Activated naive CD4-positive, alpha-beta T cell treated with anti-CD3 and anti-CD28 coated beads, Interleukin-2, amount 50 U/mL, for 72 hours (primary cell): ENCODE data around the gene CEP152. TPM values are rescaled to one million over a fixed set of nuclear protein-coding genes. Genes with fewer than 3 reads are reported as not detected.
"Not testable (repeated sequence)": the region's sequence is repeated elsewhere in the genome, so short reads cannot be mapped to it uniquely, and the experiment has no call there.

Experiments used
- ATAC-seq, 2 donors: fragments of 150-1000 bp; cut with Tn5 transposase; 2 replicates each; pipeline ENCODE4 v1.10.0; 2021; ENCODE audit warnings: mild to moderate bottlenecking in 2 of 2, moderate library complexity in 2 of 2
- DNase-seq, 2 donors: peaks; one replicate each; pipeline ENCODE4 v3.0.0; 2021 to 2022; ENCODE audit warnings: low spot score in 2 of 2
- H3K27ac Mint-ChIP-seq, 2 donors: one replicate each; pipeline ENCODE4 v1.8.0; 2022; ENCODE audit warnings: mild to moderate bottlenecking in 2 of 2, mixed read lengths in 2 of 2
- H3K36me3 Mint-ChIP-seq, 2 donors: one replicate each; pipeline ENCODE4 v1.8.0; 2022; ENCODE audit warnings: mixed read lengths in 2 of 2
- H3K9me3 Mint-ChIP-seq, 2 donors: one replicate each; pipeline ENCODE4 v1.8.0; 2022; ENCODE audit warnings: mixed read lengths in 2 of 2
- total RNA-seq, 2 donors: library from RNA; stranded (reverse); gene quantifications; one replicate each; pipeline ENCODE4 v1.2.3, GENCODE V29; 2022

CEP152 gene
- total RNA-seq, 2 donors from 2014 or later: 41.0 to 57.7 TPM

GRCh38 chr15:48792408-48792807 lies 18.5 kb downstream of the CEP152 start:
- Mint-ChIP-seq H3K36me3 (peaks cover 18 to 44% of the 10 kb centered on the region in 2 donors), H3K9me3 (no peaks in the 10 kb centered on the region), H3K27ac (no peak overlapping the region)
- no peak for ATAC-seq
- DNase-seq: no peak

- not testable (repeated sequence) for H3K9me3 Mint-ChIP-seq, DNase-seq, ATAC-seq, H3K27ac Mint-ChIP-seq
- peaks cover 13 to 40% of the 10 kb centered on the region in 2 donors for H3K36me3 Mint-ChIP-seq
These were observed 20.3 kb downstream of the CEP152 start for GRCh38 chr15:48790466-48791115.

DNA sequence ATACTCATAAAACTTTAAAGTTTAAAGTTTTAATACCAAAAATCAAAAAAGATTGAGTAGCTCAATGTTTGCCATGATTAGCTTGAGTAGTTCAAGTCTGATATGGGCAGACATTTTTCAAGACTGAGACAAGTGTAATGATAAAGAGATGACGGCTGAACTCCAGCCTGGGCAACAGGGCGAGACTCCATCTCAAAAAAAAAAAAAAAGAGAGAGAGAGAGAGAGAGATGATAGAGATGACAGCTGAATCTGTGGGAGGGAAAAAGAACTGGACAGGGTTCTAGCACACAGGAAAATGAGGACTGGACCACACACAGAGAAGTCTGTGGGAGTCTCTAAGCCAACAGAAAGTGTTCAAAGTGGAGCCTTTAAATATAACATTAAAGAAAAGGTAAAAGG lies 25.2 kb downstream of the CEP152 start:
- Mint-ChIP-seq H3K36me3 (peaks cover 20 to 47% of the 10 kb centered on the region in 2 donors), H3K27ac (no peak overlapping the region), H3K9me3 (no peaks in the 10 kb centered on the region)

DNA sequence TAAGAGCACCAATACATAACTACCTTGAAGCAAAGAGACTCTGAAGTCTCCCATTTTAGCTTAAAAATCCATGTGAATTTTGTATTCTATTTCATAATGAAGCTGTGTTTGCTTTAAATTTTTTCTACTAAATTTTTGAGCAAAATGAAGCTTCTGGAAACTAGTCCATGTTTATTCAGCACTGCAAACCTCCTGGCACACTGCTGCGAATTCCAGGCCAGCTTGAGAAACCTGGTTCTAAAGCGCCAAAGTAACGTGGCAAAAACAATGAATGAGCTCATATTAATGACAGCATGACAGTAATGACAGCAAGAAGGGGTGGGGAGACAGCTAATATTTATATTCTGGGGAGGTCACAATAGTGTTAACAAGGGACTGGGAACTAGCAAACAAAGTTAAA lies 25.7 kb downstream of the CEP152 start:
- ATAC-seq: no peak
- peaks cover 20 to 44% of the 10 kb centered on the region in 2 donors for H3K36me3 Mint-ChIP-seq

More for the DNA sequence above, 25.2 kb downstream of the CEP152 start:
- ATAC-seq (no peak), DNase-seq (no peak)

DNA sequence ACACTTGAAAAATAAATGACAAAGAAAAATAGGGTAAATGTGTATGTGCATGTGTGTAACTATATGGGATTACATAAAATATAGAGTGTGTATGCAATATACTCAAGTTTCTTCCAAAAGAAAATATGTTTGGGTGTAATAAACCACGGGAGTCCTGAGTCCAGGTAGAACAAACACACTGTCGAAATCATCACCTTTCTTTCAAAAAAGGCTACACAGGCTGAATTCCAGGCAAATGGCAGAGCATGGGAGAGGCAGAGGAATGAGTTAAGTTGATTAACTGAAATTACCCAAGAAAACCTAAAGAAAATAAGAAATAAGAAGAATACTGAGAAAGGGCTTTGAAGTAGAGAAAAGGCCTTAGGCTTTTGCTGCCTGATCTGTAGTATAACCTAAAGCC lies 26.1 kb downstream of the CEP152 start:
- Mint-ChIP-seq H3K9me3 (no peaks in the 10 kb centered on the region), H3K27ac (no peak overlapping the region), H3K36me3 (peaks cover 20 to 46% of the 10 kb centered on the region in 2 donors)
- no peak for DNase-seq
- no peak for ATAC-seq

More for the DNA sequence above, 25.7 kb downstream of the CEP152 start:
- no peak for DNase-seq
- Mint-ChIP-seq H3K9me3 (no peaks in the 10 kb centered on the region), H3K27ac (no peak overlapping the region)

DNA sequence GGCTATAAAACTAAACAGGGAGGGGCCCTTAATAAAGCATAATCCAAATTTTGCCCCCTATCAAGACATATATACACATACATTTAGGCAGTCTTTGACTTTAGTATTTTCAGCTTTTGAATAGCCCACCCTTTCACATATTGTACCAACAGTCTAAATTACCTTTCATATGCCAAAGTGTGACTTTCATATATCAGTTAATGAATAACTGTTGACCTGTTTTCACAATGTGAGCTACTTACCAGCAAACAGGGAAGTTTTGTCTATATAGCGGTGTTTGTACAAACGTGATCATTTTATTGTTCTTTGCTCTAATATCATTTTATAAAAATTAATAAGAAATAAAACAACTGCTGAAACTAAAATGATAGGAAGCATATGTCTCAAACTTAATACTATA lies 28.0 kb downstream of the CEP152 start:
- ATAC-seq: no peak
- no peaks in the 10 kb centered on the region for H3K9me3 Mint-ChIP-seq
- DNase-seq: no peak
- peaks cover 15 to 41% of the 10 kb centered on the region in 2 donors for H3K36me3 Mint-ChIP-seq
- H3K27ac Mint-ChIP-seq: no peak overlapping the region

DNA sequence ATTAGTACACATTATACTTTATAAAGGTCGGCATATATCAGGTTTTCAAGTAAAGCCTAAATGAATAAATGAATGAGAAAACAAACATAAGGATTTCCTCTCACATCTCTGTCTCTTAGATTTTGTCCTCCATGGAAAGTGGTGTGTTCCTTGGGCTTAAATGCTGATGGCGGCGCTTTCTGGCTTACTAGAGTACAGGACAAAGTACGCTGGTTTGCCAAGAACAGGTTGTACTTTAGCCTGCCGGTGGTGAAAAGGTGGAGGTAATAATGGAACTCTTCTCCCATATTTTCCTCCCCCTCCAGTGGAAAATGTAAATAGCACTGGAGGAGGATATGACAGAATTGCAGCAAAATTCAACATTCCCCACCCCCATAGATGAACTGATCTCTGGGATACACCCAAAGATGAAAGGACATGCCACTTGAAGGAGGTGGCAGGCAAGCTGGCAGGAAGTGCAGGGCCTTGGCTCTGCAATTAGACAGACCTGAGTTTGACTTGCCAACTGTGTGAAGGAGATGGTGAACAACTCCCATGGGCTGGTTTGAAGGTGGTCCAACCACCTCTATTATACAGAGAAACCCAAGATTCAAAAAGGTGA lies 29.3 kb downstream of the CEP152 start:
- H3K27ac Mint-ChIP-seq: no peak overlapping the region
- DNase-seq: no peak
- H3K9me3 Mint-ChIP-seq: no peaks in the 10 kb centered on the region
- no peak for ATAC-seq
- H3K36me3 Mint-ChIP-seq: peaks cover 15 to 37% of the 10 kb centered on the region in 2 donors

DNA sequence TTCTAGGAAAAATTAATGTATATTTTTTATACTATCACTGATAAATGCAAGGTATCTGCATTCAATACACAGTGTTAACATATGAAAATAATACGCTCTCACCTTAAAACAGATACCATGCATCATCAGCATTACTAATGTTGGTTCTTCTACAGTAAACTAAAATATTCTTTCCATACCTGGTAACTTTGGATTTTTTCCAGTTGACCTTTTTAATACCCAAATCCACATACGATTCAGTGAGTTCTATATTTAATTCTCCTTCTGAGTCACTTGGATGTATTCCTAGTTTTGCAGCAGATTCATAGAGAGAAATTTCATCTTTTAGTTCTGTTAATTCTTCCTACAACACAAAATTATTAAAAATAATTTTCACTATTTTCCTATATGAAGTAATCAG lies 29.9 kb downstream of the CEP152 start:
- ATAC-seq (no peak), DNase-seq (no peak)
- no peak overlapping the region for H3K27ac Mint-ChIP-seq
- peaks cover 15 to 36% of the 10 kb centered on the region in 2 donors for H3K36me3 Mint-ChIP-seq
- no peaks in the 10 kb centered on the region for H3K9me3 Mint-ChIP-seq

GRCh38 chr15:48778331-48778730 lies 32.5 kb downstream of the CEP152 start:
- ATAC-seq: no peak
- no peak for DNase-seq

GRCh38 chr15:48777645-48778330 lies 33.1 kb downstream of the CEP152 start:
- ATAC-seq (no peak), DNase-seq (no peak)
- Mint-ChIP-seq H3K9me3 (peaks cover 4 to 5% of the 10 kb centered on the region in 2 donors), H3K36me3 (peaks cover 30 to 39% of the 10 kb centered on the region in 2 donors), H3K27ac (no peak overlapping the region)

More at GRCh38 chr15:48778331-48778730, 32.5 kb downstream of the CEP152 start:
- no peak overlapping the region for H3K27ac Mint-ChIP-seq
- peaks cover 4 to 5% of the 10 kb centered on the region in 2 donors for H3K9me3 Mint-ChIP-seq
- peaks cover 26 to 33% of the 10 kb centered on the region in 2 donors for H3K36me3 Mint-ChIP-seq

GRCh38 chr15:48775546-48775945 lies 35.3 kb downstream of the CEP152 start:
- Mint-ChIP-seq H3K36me3 (peaks cover 24 to 36% of the 10 kb centered on the region in 2 donors), H3K9me3 (peaks cover 4 to 5% of the 10 kb centered on the region in 2 donors), H3K27ac (no peak overlapping the region)
- no peak for DNase-seq
- no peak for ATAC-seq

GRCh38 chr15:48774484-48774883 lies 36.4 kb downstream of the CEP152 start:
- Mint-ChIP-seq H3K9me3 (peaks cover 4 to 5% of the 10 kb centered on the region in 2 donors), H3K27ac (peak overlapping the region in 1 of 2 donors; percentile 9), H3K36me3 (peaks cover 31 to 39% of the 10 kb centered on the region in 2 donors)
- no peak for DNase-seq
- ATAC-seq: peak in 1 of 2 donors; percentile 44

GRCh38 chr15:48766196-48766595 lies 44.7 kb downstream of the CEP152 start:
- H3K27ac Mint-ChIP-seq: no peak overlapping the region
- no peak for DNase-seq

GRCh38 chr15:48765022-48765421 lies 45.8 kb downstream of the CEP152 start:
- no peak overlapping the region for H3K27ac Mint-ChIP-seq
- ATAC-seq (no peak), DNase-seq (no peak)
- H3K36me3 Mint-ChIP-seq: peaks cover 30 to 48% of the 10 kb centered on the region in 2 donors
- H3K9me3 Mint-ChIP-seq: no peaks in the 10 kb centered on the region

More at GRCh38 chr15:48766196-48766595, 44.7 kb downstream of the CEP152 start:
- H3K36me3 Mint-ChIP-seq: peaks cover 36 to 52% of the 10 kb centered on the region in 2 donors
- no peaks in the 10 kb centered on the region for H3K9me3 Mint-ChIP-seq
- no peak for ATAC-seq

DNA sequence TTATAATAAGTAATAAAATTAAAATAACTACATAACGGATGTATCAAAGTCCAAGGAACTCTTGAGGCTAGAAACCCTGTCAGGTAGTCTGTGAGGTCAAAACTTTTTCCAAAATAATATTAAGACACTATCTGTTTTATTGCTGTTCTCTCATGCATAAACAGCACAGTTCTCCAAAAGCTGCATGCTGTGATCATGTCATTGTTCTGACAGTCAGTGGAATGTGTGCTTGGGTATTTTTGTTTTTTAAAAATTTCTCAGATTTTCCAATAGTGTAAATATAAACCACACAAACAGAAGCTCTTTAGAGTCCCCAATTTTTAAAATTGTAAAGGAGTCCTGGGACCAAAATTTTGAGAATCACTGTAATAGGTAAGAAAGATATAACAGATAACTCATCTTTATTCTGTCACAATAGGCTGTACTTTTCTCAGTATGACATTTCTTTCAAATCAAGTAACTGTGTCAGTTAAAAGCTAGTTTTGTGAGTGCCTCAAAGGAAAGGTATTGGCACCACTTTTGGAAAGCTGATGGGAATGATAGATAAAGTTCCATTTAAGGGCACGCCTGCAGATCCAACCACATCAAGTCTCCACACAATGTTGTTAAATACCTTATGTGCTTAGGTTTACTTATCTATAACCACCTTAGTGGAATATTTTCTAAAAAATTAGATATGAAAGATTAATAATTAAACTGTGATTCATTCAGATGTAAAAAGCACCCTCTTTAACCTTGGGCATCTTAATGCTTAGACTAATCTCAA lies 49.3 kb downstream of the CEP152 start:
- DNase-seq: no peak
- Mint-ChIP-seq H3K36me3 (peaks cover 13 to 32% of the 10 kb centered on the region in 2 donors), H3K27ac (no peak overlapping the region), H3K9me3 (no peaks in the 10 kb centered on the region)
- ATAC-seq: no peak

GRCh38 chr15:48759921-48760320 lies 50.9 kb downstream of the CEP152 start:
- no peak overlapping the region for H3K27ac Mint-ChIP-seq
- no peaks in the 10 kb centered on the region for H3K9me3 Mint-ChIP-seq
- DNase-seq (no peak), ATAC-seq (no peak)
- peaks cover 19 to 31% of the 10 kb centered on the region in 2 donors for H3K36me3 Mint-ChIP-seq

- Mint-ChIP-seq H3K36me3 (peaks cover 9 to 20% of the 10 kb centered on the region in 2 donors), H3K9me3 (no peaks in the 10 kb centered on the region), H3K27ac (no peak overlapping the region)
- DNase-seq (no peak), ATAC-seq (no peak)
These were observed 53.2 kb downstream of the CEP152 start for GRCh38 chr15:48757661-48758060.
